Fibroblast of lung (primary cell): ENCODE results near the gene TMEM72. TPM values are rescaled to one million over a fixed set of nuclear protein-coding genes. Genes with fewer than 3 reads are reported as not detected.

Experiments used
- DNase-seq, 2 donors: peaks; one replicate each; pipeline versions ENCODE4 v3.0.0 to v3.0.0-alpha.2; 2010; ENCODE audit warnings: low read depth in 2 of 2
- H2AFZ ChIP-seq: 2 replicates; pipeline ENCODE4 v1.5.1; 2012; ENCODE audit warnings: low read length, control low read depth, inconsistent platforms
- H3K27ac ChIP-seq: 2 replicates; pipeline ENCODE4 v1.5.1; 2011; ENCODE audit warnings: low read length, control low read depth; ENCODE audit not compliant: insufficient read depth
- H3K27me3 ChIP-seq: 2 replicates; pipeline ENCODE4 v1.5.1; 2011; ENCODE audit warnings: mild to moderate bottlenecking, low read length; ENCODE audit not compliant: control insufficient read depth, insufficient read depth
- H3K36me3 ChIP-seq: 2 replicates; pipeline ENCODE4 v1.5.1; 2011; ENCODE audit warnings: low read length; ENCODE audit not compliant: control insufficient read depth, insufficient read depth
- H3K4me1 ChIP-seq: 2 replicates; pipeline ENCODE4 v1.5.1; 2011; ENCODE audit warnings: low read length; ENCODE audit not compliant: control insufficient read depth, insufficient read depth; ENCODE audit errors: extremely low read depth
- H3K4me2 ChIP-seq: 2 replicates; pipeline ENCODE4 v1.5.1; 2011; ENCODE audit warnings: low read length, control low read depth; ENCODE audit not compliant: insufficient read depth; ENCODE audit errors: extremely low read depth
- H3K4me3 ChIP-seq, 4 experiments: fragments of 200-600 bp in 1 of 4; sonication (generic) in 1 of 4; replicated peaks in 1 of 4; 2 replicates each; pipeline ENCODE4 v1.5.1; 2011 to 2016; ENCODE audit warnings: low read length in 4 of 4, low read depth in 3 of 4, mild to moderate bottlenecking in 3 of 4, control low read depth in 2 of 4, inconsistent platforms in 1 of 4, mixed read lengths in 1 of 4; ENCODE audit not compliant: insufficient read depth in 1 of 4; ENCODE audit errors: control extremely low read depth in 1 of 4
- H3K79me2 ChIP-seq: 2 replicates; pipeline ENCODE4 v1.5.1; 2012; ENCODE audit warnings: mild to moderate bottlenecking, low read length, inconsistent platforms; ENCODE audit not compliant: control insufficient read depth, insufficient read depth
- H3K9ac ChIP-seq: 2 replicates; pipeline ENCODE4 v1.5.1; 2011; ENCODE audit warnings: mild to moderate bottlenecking, low read length, control low read depth; ENCODE audit not compliant: insufficient read depth
- H3K9me3 ChIP-seq: 2 replicates; pipeline ENCODE4 v1.5.1; 2012; ENCODE audit warnings: low read depth, low read length; ENCODE audit not compliant: control insufficient read depth, insufficient read depth
- H4K20me1 ChIP-seq: 2 replicates; pipeline ENCODE4 v1.5.1; 2011; ENCODE audit warnings: low read length; ENCODE audit not compliant: control insufficient read depth, insufficient read depth; ENCODE audit errors: extremely low read depth
- CTCF ChIP-seq, 2 donors: IDR thresholded peaks in 1 of 2; conservative IDR thresholded peaks in 1 of 2; 1 replicate in 1 of 2; 2 replicates in 1 of 2; pipeline ENCODE4 v1.5.1; 2011 to 2012; ENCODE audit warnings: low read length in 2 of 2, control low read depth in 1 of 2, inconsistent platforms in 1 of 2, low read depth in 1 of 2, mild to moderate bottlenecking in 1 of 2
- EZH2 ChIP-seq: IDR thresholded peaks from 2 replicates; pipeline ENCODE4 v1.5.1; 2012; ENCODE audit warnings: low read length, control low read depth, mild to moderate bottlenecking; ENCODE audit errors: missing control alignments
- polyA plus RNA-seq, 2 donors: library from polyadenylated mRNA; depleted of rRNA in 1 of 2; stranded (reverse) in 1 of 2; unstranded in 1 of 2; fragments of >200 nt; gene quantifications; 2 replicates each; pipeline ENCODE4 v1.2.1, GENCODE V29; 2011 to 2012; ENCODE audit warnings: missing spikeins in 1 of 2
- total RNA-seq: library from RNA; depleted of rRNA; stranded (reverse); fragments of >200 nt; gene quantifications from 2 replicates; pipeline ENCODE4 v1.2.1, GENCODE V29; 2014

The TMEM72 gene
- total and polyA plus RNA-seq, 2 donors (not counting 1 experiment from before 2014, with no cell fraction given): not detected

- H3K9ac ChIP-seq: no peak overlapping the region
- no peaks in the 10 kb centered on the region for H3K4me1 ChIP-seq
- H3K79me2 ChIP-seq: no peaks in the 10 kb centered on the region
- H3K4me3 ChIP-seq: no peak overlapping the region
- no peak for DNase-seq
- H2AFZ ChIP-seq: no peak overlapping the region
- H3K9me3 ChIP-seq: no peaks in the 10 kb centered on the region
- H3K27ac ChIP-seq: no peak overlapping the region
- TF ChIP-seq EZH2: no peak
- no peak for TF ChIP-seq CTCF (conservative IDR thresholded peaks at IDR 0.05 in 1 of 2, IDR thresholded peaks at IDR 0.05 in 1 of 2; ENCODE audit: low read depth in 1 of 2, low read length in 2 of 2)
- H4K20me1 ChIP-seq: no peaks in the 10 kb centered on the region
- no peaks in the 10 kb centered on the region for H3K36me3 ChIP-seq
- H3K27me3 ChIP-seq: no peaks in the 10 kb centered on the region
- H3K4me2 ChIP-seq: no peak overlapping the region
These were observed 26.3 kb downstream of the TMEM72 start for GRCh38 chr10:44937196-44938005.

- Histone ChIP-seq H4K20me1 (no peaks in the 10 kb centered on the region), H2AFZ (no peak overlapping the region), H3K4me2 (no peak overlapping the region), H3K36me3 (no peaks in the 10 kb centered on the region), H3K9me3 (no peaks in the 10 kb centered on the region), H3K4me3 (no peak overlapping the region), H3K27ac (no peak overlapping the region), H3K27me3 (no peaks in the 10 kb centered on the region), H3K4me1 (no peaks in the 10 kb centered on the region), H3K9ac (no peak overlapping the region), H3K79me2 (no peaks in the 10 kb centered on the region)
- no peak for TF ChIP-seq CTCF (conservative IDR thresholded peaks at IDR 0.05 in 1 of 2, IDR thresholded peaks at IDR 0.05 in 1 of 2; ENCODE audit: low read depth in 1 of 2, low read length in 2 of 2)
- TF ChIP-seq EZH2: no peak
- DNase-seq: no peak
These were observed 27.8 kb downstream of the TMEM72 start for GRCh38 chr10:44938956-44939355.

GRCh38 chr10:44939691-44940401 lies 28.7 kb downstream of the TMEM72 start:
- Histone ChIP-seq H3K4me1 (no peaks in the 10 kb centered on the region), H4K20me1 (no peaks in the 10 kb centered on the region), H3K36me3 (no peaks in the 10 kb centered on the region), H2AFZ (no peak overlapping the region), H3K9me3 (no peaks in the 10 kb centered on the region), H3K9ac (no peak overlapping the region), H3K4me3 (no peak overlapping the region), H3K4me2 (no peak overlapping the region), H3K27me3 (no peaks in the 10 kb centered on the region), H3K27ac (no peak overlapping the region), H3K79me2 (no peaks in the 10 kb centered on the region)
- DNase-seq: peak in 1 of 2 donors; percentile 65
- no peak for TF ChIP-seq EZH2
- TF ChIP-seq CTCF (conservative IDR thresholded peaks at IDR 0.05 in 1 of 2, IDR thresholded peaks at IDR 0.05 in 1 of 2; ENCODE audit: low read depth in 1 of 2, low read length in 2 of 2): no peak
